ENCODE data around the gene ABCC11.

DNA sequence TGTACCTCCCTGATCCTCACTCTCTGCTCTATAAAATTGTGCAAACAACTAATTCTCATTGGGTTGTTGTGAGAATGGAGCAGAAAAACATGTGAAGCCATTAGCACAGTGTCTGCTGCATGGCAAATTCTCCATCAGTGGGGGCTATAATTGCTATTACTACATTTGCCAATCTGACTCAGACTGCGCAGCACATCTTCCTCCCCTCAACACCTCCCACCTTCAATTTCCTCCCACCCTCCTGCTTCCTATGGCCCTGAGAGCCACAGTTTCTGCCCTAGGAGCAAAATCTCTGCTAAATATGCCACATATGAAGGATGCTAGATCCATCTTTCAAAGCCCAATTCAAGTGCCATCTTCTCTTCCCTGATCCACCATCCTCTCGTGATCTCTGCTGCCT lies 128.5 kb downstream of the ABCC11 start:
- TF ChIP-seq, protein P1, sequence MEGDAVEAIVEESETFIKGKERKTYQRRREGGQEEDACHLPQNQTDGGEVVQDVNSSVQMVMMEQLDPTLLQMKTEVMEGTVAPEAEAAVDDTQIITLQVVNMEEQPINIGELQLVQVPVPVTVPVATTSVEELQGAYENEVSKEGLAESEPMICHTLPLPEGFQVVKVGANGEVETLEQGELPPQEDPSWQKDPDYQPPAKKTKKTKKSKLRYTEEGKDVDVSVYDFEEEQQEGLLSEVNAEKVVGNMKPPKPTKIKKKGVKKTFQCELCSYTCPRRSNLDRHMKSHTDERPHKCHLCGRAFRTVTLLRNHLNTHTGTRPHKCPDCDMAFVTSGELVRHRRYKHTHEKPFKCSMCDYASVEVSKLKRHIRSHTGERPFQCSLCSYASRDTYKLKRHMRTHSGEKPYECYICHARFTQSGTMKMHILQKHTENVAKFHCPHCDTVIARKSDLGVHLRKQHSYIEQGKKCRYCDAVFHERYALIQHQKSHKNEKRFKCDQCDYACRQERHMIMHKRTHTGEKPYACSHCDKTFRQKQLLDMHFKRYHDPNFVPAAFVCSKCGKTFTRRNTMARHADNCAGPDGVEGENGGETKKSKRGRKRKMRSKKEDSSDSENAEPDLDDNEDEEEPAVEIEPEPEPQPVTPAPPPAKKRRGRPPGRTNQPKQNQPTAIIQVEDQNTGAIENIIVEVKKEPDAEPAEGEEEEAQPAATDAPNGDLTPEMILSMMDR (conservative IDR thresholded peaks at IDR 0.05; ENCODE audit: low read depth in 2 of 2), result no peak
- TF ChIP-seq CREB1 (CRISPR knock-in tag; IDR thresholded peaks at IDR 0.05; ENCODE audit: low read depth) (no peak), POLR2AphosphoS5 (IDR thresholded peaks at IDR 0.05; ENCODE audit: low read depth) (no peak), EZH2 (IDR thresholded peaks at IDR 0.05; ENCODE audit: low read depth, unreplicated experiment) (no peak), ZNF114 (CRISPR knock-in tag; IDR thresholded peaks at IDR 0.05) (no peak), STAT1 (IDR thresholded peaks at IDR 0.05; ENCODE audit: unreplicated experiment) (no peak), EZH2phosphoT487 (IDR thresholded peaks at IDR 0.05; ENCODE audit: unreplicated experiment) (no peak), ZNF331 (CRISPR knock-in tag; IDR thresholded peaks at IDR 0.05; ENCODE audit: low read depth) (no peak), JUNB (IDR thresholded peaks at IDR 0.05; ENCODE audit: unreplicated experiment) (no peak), NANOG (IDR thresholded peaks at IDR 0.05; ENCODE audit: borderline replicate concordance) (no peak)
- TF ChIP-seq, protein P2, sequence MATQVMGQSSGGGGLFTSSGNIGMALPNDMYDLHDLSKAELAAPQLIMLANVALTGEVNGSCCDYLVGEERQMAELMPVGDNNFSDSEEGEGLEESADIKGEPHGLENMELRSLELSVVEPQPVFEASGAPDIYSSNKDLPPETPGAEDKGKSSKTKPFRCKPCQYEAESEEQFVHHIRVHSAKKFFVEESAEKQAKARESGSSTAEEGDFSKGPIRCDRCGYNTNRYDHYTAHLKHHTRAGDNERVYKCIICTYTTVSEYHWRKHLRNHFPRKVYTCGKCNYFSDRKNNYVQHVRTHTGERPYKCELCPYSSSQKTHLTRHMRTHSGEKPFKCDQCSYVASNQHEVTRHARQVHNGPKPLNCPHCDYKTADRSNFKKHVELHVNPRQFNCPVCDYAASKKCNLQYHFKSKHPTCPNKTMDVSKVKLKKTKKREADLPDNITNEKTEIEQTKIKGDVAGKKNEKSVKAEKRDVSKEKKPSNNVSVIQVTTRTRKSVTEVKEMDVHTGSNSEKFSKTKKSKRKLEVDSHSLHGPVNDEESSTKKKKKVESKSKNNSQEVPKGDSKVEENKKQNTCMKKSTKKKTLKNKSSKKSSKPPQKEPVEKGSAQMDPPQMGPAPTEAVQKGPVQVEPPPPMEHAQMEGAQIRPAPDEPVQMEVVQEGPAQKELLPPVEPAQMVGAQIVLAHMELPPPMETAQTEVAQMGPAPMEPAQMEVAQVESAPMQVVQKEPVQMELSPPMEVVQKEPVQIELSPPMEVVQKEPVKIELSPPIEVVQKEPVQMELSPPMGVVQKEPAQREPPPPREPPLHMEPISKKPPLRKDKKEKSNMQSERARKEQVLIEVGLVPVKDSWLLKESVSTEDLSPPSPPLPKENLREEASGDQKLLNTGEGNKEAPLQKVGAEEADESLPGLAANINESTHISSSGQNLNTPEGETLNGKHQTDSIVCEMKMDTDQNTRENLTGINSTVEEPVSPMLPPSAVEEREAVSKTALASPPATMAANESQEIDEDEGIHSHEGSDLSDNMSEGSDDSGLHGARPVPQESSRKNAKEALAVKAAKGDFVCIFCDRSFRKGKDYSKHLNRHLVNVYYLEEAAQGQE (IDR thresholded peaks at IDR 0.05; ENCODE audit: unreplicated experiment), result no peak
- TF ChIP-seq, protein P3, sequence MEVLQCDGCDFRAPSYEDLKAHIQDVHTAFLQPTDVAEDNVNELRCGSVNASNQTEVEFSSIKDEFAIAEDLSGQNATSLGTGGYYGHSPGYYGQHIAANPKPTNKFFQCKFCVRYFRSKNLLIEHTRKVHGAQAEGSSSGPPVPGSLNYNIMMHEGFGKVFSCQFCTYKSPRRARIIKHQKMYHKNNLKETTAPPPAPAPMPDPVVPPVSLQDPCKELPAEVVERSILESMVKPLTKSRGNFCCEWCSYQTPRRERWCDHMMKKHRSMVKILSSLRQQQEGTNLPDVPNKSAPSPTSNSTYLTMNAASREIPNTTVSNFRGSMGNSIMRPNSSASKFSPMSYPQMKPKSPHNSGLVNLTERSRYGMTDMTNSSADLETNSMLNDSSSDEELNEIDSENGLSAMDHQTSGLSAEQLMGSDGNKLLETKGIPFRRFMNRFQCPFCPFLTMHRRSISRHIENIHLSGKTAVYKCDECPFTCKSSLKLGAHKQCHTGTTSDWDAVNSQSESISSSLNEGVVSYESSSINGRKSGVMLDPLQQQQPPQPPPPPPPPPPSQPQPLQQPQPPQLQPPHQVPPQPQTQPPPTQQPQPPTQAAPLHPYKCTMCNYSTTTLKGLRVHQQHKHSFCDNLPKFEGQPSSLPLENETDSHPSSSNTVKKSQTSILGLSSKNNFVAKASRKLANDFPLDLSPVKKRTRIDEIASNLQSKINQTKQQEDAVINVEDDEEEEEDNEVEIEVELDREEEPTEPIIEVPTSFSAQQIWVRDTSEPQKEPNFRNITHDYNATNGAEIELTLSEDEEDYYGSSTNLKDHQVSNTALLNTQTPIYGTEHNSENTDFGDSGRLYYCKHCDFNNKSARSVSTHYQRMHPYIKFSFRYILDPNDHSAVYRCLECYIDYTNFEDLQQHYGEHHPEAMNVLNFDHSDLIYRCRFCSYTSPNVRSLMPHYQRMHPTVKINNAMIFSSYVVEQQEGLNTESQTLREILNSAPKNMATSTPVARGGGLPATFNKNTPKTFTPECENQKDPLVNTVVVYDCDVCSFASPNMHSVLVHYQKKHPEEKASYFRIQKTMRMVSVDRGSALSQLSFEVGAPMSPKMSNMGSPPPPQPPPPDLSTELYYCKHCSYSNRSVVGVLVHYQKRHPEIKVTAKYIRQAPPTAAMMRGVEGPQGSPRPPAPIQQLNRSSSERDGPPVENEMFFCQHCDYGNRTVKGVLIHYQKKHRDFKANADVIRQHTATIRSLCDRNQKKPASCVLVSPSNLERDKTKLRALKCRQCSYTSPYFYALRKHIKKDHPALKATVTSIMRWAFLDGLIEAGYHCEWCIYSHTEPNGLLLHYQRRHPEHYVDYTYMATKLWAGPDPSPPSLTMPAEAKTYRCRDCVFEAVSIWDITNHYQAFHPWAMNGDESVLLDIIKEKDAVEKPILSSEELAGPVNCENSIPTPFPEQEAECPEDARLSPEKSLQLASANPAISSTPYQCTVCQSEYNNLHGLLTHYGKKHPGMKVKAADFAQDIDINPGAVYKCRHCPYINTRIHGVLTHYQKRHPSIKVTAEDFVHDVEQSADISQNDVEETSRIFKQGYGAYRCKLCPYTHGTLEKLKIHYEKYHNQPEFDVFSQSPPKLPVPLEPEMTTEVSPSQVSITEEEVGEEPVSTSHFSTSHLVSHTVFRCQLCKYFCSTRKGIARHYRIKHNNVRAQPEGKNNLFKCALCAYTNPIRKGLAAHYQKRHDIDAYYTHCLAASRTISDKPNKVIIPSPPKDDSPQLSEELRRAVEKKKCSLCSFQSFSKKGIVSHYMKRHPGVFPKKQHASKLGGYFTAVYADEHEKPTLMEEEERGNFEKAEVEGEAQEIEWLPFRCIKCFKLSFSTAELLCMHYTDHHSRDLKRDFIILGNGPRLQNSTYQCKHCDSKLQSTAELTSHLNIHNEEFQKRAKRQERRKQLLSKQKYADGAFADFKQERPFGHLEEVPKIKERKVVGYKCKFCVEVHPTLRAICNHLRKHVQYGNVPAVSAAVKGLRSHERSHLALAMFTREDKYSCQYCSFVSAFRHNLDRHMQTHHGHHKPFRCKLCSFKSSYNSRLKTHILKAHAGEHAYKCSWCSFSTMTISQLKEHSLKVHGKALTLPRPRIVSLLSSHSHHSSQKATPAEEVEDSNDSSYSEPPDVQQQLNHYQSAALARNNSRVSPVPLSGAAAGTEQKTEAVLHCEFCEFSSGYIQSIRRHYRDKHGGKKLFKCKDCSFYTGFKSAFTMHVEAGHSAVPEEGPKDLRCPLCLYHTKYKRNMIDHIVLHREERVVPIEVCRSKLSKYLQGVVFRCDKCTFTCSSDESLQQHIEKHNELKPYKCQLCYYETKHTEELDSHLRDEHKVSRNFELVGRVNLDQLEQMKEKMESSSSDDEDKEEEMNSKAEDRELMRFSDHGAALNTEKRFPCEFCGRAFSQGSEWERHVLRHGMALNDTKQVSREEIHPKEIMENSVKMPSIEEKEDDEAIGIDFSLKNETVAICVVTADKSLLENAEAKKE (CRISPR knock-in tag; IDR thresholded peaks at IDR 0.05), result no peak
- TF ChIP-seq, protein P4, sequence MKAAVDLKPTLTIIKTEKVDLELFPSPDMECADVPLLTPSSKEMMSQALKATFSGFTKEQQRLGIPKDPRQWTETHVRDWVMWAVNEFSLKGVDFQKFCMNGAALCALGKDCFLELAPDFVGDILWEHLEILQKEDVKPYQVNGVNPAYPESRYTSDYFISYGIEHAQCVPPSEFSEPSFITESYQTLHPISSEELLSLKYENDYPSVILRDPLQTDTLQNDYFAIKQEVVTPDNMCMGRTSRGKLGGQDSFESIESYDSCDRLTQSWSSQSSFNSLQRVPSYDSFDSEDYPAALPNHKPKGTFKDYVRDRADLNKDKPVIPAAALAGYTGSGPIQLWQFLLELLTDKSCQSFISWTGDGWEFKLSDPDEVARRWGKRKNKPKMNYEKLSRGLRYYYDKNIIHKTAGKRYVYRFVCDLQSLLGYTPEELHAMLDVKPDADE (IDR thresholded peaks at IDR 0.05), result no peak
